Activated naive CD4-positive, alpha-beta T cell (primary cell): ENCODE data around the gene BRD3OS.

Experiments used
- DNase-seq, 4 experiments: peaks; one replicate each; lab custom pipeline; 2025; lab: John Stamatoyannopoulos, UW

Gene BRD3OS

GRCh38 chr9:134024828-134025605 lies at the start of gene BRD3OS:
Gene BRD3OS (plus strand): TSS chr9:134025481. CDS start chr9:134026748, 1,267 bp downstream.
- DNase-seq = peak; percentile 66 to 92 (median 80)

- no peak for DNase-seq
These were observed 49.8 kb upstream of the BRD3OS start for GRCh38 chr9:133975511-133975910.

- DNase-seq = no peak
These were observed 49.0 kb upstream of the BRD3OS start for GRCh38 chr9:133976191-133976861.

- no peak for DNase-seq
These were observed 48.4 kb upstream of the BRD3OS start for GRCh38 chr9:133976887-133977286.

GRCh38 chr9:133977421-133978201 lies 47.7 kb upstream of the BRD3OS start:
- DNase-seq = no peak

- no peak for DNase-seq
These were observed 46.9 kb upstream of the BRD3OS start for GRCh38 chr9:133978226-133978898.

- DNase-seq = no peak
These were observed 46.4 kb upstream of the BRD3OS start for GRCh38 chr9:133978899-133979272.

- DNase-seq = no peak
These were observed 45.9 kb upstream of the BRD3OS start for GRCh38 chr9:133979273-133979920.

- no peak for DNase-seq
These were observed 45.1 kb upstream of the BRD3OS start for GRCh38 chr9:133979921-133980863.

- no peak for DNase-seq
These were observed 44.3 kb upstream of the BRD3OS start for GRCh38 chr9:133980864-133981588.

- DNase-seq = no peak
These were observed 43.7 kb upstream of the BRD3OS start for GRCh38 chr9:133981589-133981957.

- no peak for DNase-seq
These were observed 43.2 kb upstream of the BRD3OS start for GRCh38 chr9:133981958-133982681.

- no peak for DNase-seq
These were observed 42.1 kb upstream of the BRD3OS start for GRCh38 chr9:133982971-133983720.

- DNase-seq = no peak
These were observed 39.2 kb upstream of the BRD3OS start for GRCh38 chr9:133986061-133986460.

- no peak for DNase-seq
These were observed 38.4 kb upstream of the BRD3OS start for GRCh38 chr9:133986774-133987445.

GRCh38 chr9:133987446-133987788 lies 37.9 kb upstream of the BRD3OS start:
- DNase-seq = no peak

- DNase-seq = no peak
These were observed 37.2 kb upstream of the BRD3OS start for GRCh38 chr9:133987946-133988665.
